ENCODE data around the gene SRCIN1. TPM values are rescaled to one million over a fixed set of nuclear protein-coding genes. Genes with fewer than 3 reads are reported as not detected.

Gene SRCIN1
- polyA plus RNA-seq, 1 donor from 2014 or later, result not detected

GRCh38 chr17:38585918-38586529, 19.7 kb downstream of the SRCIN1 start:
- peaks cover 0 to 7% (median 3%) of the 10 kb centered on the region in 3 donors for H3K4me1 Mint-ChIP-seq
- H3K27me3 Mint-ChIP-seq, result peaks cover 40% of the 10 kb centered on the region
- H3K36me3 Mint-ChIP-seq, result no peaks in the 10 kb centered on the region
- peak overlapping the region in 1 of 3 donors; percentile 23 for H3K27ac Mint-ChIP-seq
- peaks cover 0 to 2% (median 0%) of the 10 kb centered on the region in 3 donors for H3K9me3 Mint-ChIP-seq
- H3K4me3 Mint-ChIP-seq, result no peak overlapping the region

- no peak overlapping the region for H3K4me3 Mint-ChIP-seq
- no peaks in the 10 kb centered on the region for H3K36me3 Mint-ChIP-seq
- peaks cover 43% of the 10 kb centered on the region for H3K27me3 Mint-ChIP-seq
- no peak overlapping the region for H3K27ac Mint-ChIP-seq
- H3K4me1 Mint-ChIP-seq, result peaks cover 0 to 7% (median 3%) of the 10 kb centered on the region in 3 donors
- H3K9me3 Mint-ChIP-seq, result peaks cover 0 to 2% (median 0%) of the 10 kb centered on the region in 3 donors
Measured at GRCh38 chr17:38585056-38585917, 20.5 kb downstream of the SRCIN1 start.

GRCh38 chr17:38584350-38584925, 21.3 kb downstream of the SRCIN1 start:
- Mint-ChIP-seq H3K4me3 (no peak overlapping the region), H3K4me1 (peaks cover 0 to 7% (median 3%) of the 10 kb centered on the region in 3 donors), H3K27ac (no peak overlapping the region), H3K9me3 (peaks cover 0 to 2% (median 0%) of the 10 kb centered on the region in 3 donors), H3K27me3 (peaks cover 48% of the 10 kb centered on the region), H3K36me3 (no peaks in the 10 kb centered on the region)

- H3K4me3 Mint-ChIP-seq, result no peak overlapping the region
- H3K9me3 Mint-ChIP-seq, result peaks cover 0 to 2% (median 0%) of the 10 kb centered on the region in 3 donors
- peaks cover 0 to 7% (median 4%) of the 10 kb centered on the region in 3 donors for H3K4me1 Mint-ChIP-seq
- H3K27me3 Mint-ChIP-seq, result peaks cover 50% of the 10 kb centered on the region
- H3K27ac Mint-ChIP-seq, result no peak overlapping the region
- no peaks in the 10 kb centered on the region for H3K36me3 Mint-ChIP-seq
Measured at GRCh38 chr17:38583828-38584349, 21.9 kb downstream of the SRCIN1 start.

- H3K36me3 Mint-ChIP-seq, result no peaks in the 10 kb centered on the region
- peaks cover 0 to 7% (median 4%) of the 10 kb centered on the region in 3 donors for H3K4me1 Mint-ChIP-seq
- no peak overlapping the region for H3K27ac Mint-ChIP-seq
- H3K4me3 Mint-ChIP-seq, result no peak overlapping the region
- peaks cover 46% of the 10 kb centered on the region for H3K27me3 Mint-ChIP-seq
- H3K9me3 Mint-ChIP-seq, result peaks cover 0 to 2% (median 0%) of the 10 kb centered on the region in 3 donors
Measured at GRCh38 chr17:38583176-38583575, 22.6 kb downstream of the SRCIN1 start.

GRCh38 chr17:38582069-38582468, 23.7 kb downstream of the SRCIN1 start:
- H3K36me3 Mint-ChIP-seq, result no peaks in the 10 kb centered on the region
- H3K4me3 Mint-ChIP-seq, result no peak overlapping the region
- peaks cover 49% of the 10 kb centered on the region for H3K27me3 Mint-ChIP-seq
- H3K4me1 Mint-ChIP-seq, result peaks cover 0 to 6% (median 6%) of the 10 kb centered on the region in 3 donors
- H3K27ac Mint-ChIP-seq, result no peak overlapping the region
- H3K9me3 Mint-ChIP-seq, result peaks cover 0 to 2% (median 0%) of the 10 kb centered on the region in 3 donors

- H3K27ac Mint-ChIP-seq, result peak overlapping the region in 1 of 3 donors; percentile 2
- peaks cover 0 to 2% (median 0%) of the 10 kb centered on the region in 3 donors for H3K9me3 Mint-ChIP-seq
- H3K27me3 Mint-ChIP-seq, result peaks cover 61% of the 10 kb centered on the region
- peaks cover 0 to 6% (median 6%) of the 10 kb centered on the region in 3 donors for H3K4me1 Mint-ChIP-seq
- no peaks in the 10 kb centered on the region for H3K36me3 Mint-ChIP-seq
- no peak overlapping the region for H3K4me3 Mint-ChIP-seq
Measured at GRCh38 chr17:38579934-38580333, 25.8 kb downstream of the SRCIN1 start.

GRCh38 chr17:38579083-38579480, 26.7 kb downstream of the SRCIN1 start:
- Mint-ChIP-seq H3K9me3 (peaks cover 0 to 2% (median 0%) of the 10 kb centered on the region in 3 donors), H3K27me3 (peaks cover 58% of the 10 kb centered on the region), H3K4me1 (peaks cover 0 to 4% (median under 1%) of the 10 kb centered on the region in 3 donors), H3K4me3 (no peak overlapping the region), H3K36me3 (no peaks in the 10 kb centered on the region), H3K27ac (no peak overlapping the region)

GRCh38 chr17:38578229-38579082, 27.3 kb downstream of the SRCIN1 start:
- H3K36me3 Mint-ChIP-seq, result no peaks in the 10 kb centered on the region
- peaks cover 0 to 3% (median 0%) of the 10 kb centered on the region in 3 donors for H3K4me1 Mint-ChIP-seq
- peaks cover 64% of the 10 kb centered on the region for H3K27me3 Mint-ChIP-seq
- peaks cover 0 to 2% (median 0%) of the 10 kb centered on the region in 3 donors for H3K9me3 Mint-ChIP-seq
- no peak overlapping the region for H3K27ac Mint-ChIP-seq
- no peak overlapping the region for H3K4me3 Mint-ChIP-seq

- Mint-ChIP-seq H3K27me3 (peaks cover 69% of the 10 kb centered on the region), H3K27ac (no peak overlapping the region), H3K36me3 (no peaks in the 10 kb centered on the region), H3K4me1 (peaks cover 0 to 3% (median 2%) of the 10 kb centered on the region in 3 donors), H3K9me3 (peaks cover 0 to 2% (median 0%) of the 10 kb centered on the region in 3 donors), H3K4me3 (no peak overlapping the region)
Measured at GRCh38 chr17:38577645-38578173, 28.0 kb downstream of the SRCIN1 start.

GRCh38 chr17:38577244-38577643, 28.5 kb downstream of the SRCIN1 start:
- peak overlapping the region in 1 of 4 donors; percentile 13 for H3K4me3 Mint-ChIP-seq
- H3K4me1 Mint-ChIP-seq, result peaks cover 0 to 3% (median 2%) of the 10 kb centered on the region in 3 donors
- peaks cover 0 to 2% (median 0%) of the 10 kb centered on the region in 3 donors for H3K9me3 Mint-ChIP-seq
- H3K27ac Mint-ChIP-seq, result no peak overlapping the region
- peaks cover 69% of the 10 kb centered on the region for H3K27me3 Mint-ChIP-seq
- H3K36me3 Mint-ChIP-seq, result no peaks in the 10 kb centered on the region

GRCh38 chr17:38575781-38576180, 30.0 kb downstream of the SRCIN1 start:
- Mint-ChIP-seq H3K27ac (no peak overlapping the region), H3K36me3 (peaks cover 2% of the 10 kb centered on the region), H3K27me3 (peaks cover 71% of the 10 kb centered on the region), H3K9me3 (peaks cover 0 to 2% (median 0%) of the 10 kb centered on the region in 3 donors), H3K4me1 (peaks cover 0 to 8% (median 7%) of the 10 kb centered on the region in 3 donors), H3K4me3 (no peak overlapping the region)

- Mint-ChIP-seq H3K27me3 (peaks cover 70% of the 10 kb centered on the region), H3K4me3 (no peak overlapping the region), H3K27ac (no peak overlapping the region), H3K36me3 (peaks cover 2% of the 10 kb centered on the region), H3K9me3 (peaks cover 0 to 2% (median 0%) of the 10 kb centered on the region in 3 donors), H3K4me1 (peaks cover 0 to 8% (median 7%) of the 10 kb centered on the region in 3 donors)
Measured at GRCh38 chr17:38574712-38575111, 31.0 kb downstream of the SRCIN1 start.

All from IgD-negative memory B cell (primary cell).